ENCODE results near the gene HTR1D.
"Not testable (repeated sequence)": the region's sequence is repeated elsewhere in the genome, so short reads cannot be mapped to it uniquely, and the experiment has no call there.

Gene HTR1D, protein sequence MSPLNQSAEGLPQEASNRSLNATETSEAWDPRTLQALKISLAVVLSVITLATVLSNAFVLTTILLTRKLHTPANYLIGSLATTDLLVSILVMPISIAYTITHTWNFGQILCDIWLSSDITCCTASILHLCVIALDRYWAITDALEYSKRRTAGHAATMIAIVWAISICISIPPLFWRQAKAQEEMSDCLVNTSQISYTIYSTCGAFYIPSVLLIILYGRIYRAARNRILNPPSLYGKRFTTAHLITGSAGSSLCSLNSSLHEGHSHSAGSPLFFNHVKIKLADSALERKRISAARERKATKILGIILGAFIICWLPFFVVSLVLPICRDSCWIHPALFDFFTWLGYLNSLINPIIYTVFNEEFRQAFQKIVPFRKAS

DNA sequence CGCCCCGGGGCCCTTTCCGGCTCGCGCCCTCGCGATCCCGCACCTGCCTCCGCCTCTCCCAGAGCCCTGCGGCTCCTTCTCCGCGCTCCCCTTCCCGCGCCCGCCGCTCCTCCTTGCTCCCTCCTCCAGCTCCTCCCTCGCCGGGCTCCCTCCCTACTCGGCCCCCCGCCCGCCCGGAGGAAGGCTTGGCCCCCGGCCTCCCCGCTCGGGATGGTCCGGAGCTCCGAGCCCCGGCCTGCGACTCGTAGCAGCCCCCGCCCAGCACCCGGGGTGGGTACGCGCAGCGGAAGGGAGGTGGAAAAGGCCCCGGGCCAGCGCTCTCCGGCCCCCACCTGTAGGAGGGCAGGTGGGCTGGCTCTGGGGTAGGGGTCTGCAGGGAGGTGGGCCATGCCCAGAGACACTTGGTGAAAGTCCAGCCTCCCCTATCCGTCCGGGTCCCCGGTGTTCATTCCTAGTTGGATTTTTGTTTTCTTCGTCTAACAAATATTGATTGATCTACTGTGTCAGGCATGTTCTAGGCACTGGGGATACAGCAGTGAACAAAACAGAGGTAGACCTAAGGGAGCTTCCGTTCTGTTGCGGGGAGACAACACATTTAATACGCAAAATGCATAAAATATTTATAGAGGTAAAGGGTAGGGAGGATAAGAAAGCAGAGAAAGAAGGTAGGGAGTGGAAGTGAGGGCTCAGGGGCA is at the start of gene HTR1D:
TSS of gene HTR1D (minus strand) at position 82 of the 695 bp plus-strand sequence. CDS start 23,283 bp downstream, outside the sequence.
- TF ChIP-seq Cebpa-rat (IDR thresholded peaks at IDR 0.05): no peak
- H3K9me3 ChIP-seq: no peaks in the 10 kb centered on the region
- H3K36me3 ChIP-seq: no peaks in the 10 kb centered on the region
- H4K20me1 ChIP-seq: peaks cover 24% of the 10 kb centered on the region
- H3K27ac ChIP-seq: no peak within 1 kb of the TSS
- H3K4me1 ChIP-seq: peaks cover 7% of the 10 kb centered on the region
- H3K4me3 ChIP-seq: peak within 1 kb of the TSS; percentile 70
- peak within 1 kb of the TSS; percentile 98 for H3K4me2 ChIP-seq
- H3K9ac ChIP-seq: no peak within 1 kb of the TSS
- H3K27me3 ChIP-seq: peaks cover 59% of the 10 kb centered on the region

DNA sequence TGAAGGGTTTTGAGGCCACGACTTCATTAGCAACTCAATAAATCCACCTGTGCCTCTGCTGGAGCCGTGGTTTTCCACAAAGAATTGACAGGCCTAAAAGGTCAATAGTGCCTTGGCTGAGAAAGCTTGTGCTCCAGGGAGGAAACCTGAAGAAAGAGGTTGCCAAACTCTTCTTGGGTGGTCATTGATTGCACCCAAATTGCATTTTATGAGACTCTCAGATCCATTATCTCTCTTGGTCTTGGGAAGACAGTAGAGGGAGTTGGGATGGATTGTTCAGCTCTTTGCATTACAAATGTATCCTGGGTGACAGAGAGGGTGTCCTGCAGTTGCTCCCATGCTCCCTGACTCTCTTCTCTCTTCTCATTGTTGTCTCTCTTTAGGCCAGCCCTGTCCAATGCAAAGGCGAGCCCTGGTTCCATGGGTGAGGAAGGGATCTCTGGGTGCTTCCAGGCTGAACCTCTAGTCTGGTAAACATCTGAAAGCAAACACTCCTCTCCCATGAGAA is 46.1 kb upstream of the HTR1D start:
- H3K36me3 ChIP-seq: no peaks in the 10 kb centered on the region
- H3K9me3 ChIP-seq: no peaks in the 10 kb centered on the region
- no peak overlapping the region for H3K4me3 ChIP-seq
- peaks cover 19% of the 10 kb centered on the region for H3K4me1 ChIP-seq
- no peak overlapping the region for H3K27ac ChIP-seq
- no peak overlapping the region for H3K9ac ChIP-seq
- peak overlapping the region; percentile 14; the same call in 1 of the 2 replicates for H3K4me2 ChIP-seq
- TF ChIP-seq Cebpa-rat (IDR thresholded peaks at IDR 0.05): no peak
- H3K27me3 ChIP-seq: no peaks in the 10 kb centered on the region
- H4K20me1 ChIP-seq: no peaks in the 10 kb centered on the region

DNA sequence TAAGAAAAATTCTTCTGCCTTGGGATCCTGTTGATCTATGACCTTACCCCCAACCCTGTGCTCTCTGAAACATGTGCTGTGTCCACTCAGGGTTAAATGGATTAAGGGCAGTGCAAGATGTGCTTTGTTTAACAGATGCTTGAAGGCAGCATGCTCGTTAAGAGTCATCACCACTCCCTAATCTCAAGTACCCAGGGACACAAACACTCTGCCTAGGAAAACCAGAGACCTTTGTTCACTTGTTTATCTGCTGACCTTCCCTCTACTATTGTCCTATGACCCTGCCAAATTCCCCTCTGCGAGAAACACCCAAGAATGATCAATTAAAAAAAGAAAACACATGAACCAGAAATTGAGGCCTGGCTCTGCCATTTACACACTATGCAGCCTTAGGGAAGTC is 40.8 kb upstream of the HTR1D start:
- H3K4me1 ChIP-seq, H3K4me3 ChIP-seq, H3K9ac ChIP-seq, H3K36me3 ChIP-seq, H3K27me3 ChIP-seq, H3K4me2 ChIP-seq, H3K9me3 ChIP-seq, H3K27ac ChIP-seq, H4K20me1 ChIP-seq: not testable (repeated sequence)

GRCh38 chr1:23257371-23257770 is 40.1 kb upstream of the HTR1D start:
- H3K9me3 ChIP-seq, H3K9ac ChIP-seq, H3K27ac ChIP-seq, H3K4me2 ChIP-seq, H3K4me3 ChIP-seq, H3K36me3 ChIP-seq, H3K4me1 ChIP-seq, H4K20me1 ChIP-seq, H3K27me3 ChIP-seq: not testable (repeated sequence)

GRCh38 chr1:23254584-23254983 is 37.3 kb upstream of the HTR1D start:
- no peaks in the 10 kb centered on the region for H3K27me3 ChIP-seq
- H3K4me1 ChIP-seq: peaks cover 5% of the 10 kb centered on the region; the same call in 1 of the 2 replicates
- H3K9me3 ChIP-seq: peaks cover 9% of the 10 kb centered on the region; the same call in 1 of the 2 replicates
- no peak overlapping the region for H3K4me2 ChIP-seq
- no peak for TF ChIP-seq Cebpa-rat (IDR thresholded peaks at IDR 0.05)
- no peak overlapping the region for H3K4me3 ChIP-seq
- H3K27ac ChIP-seq: no peak overlapping the region
- no peak overlapping the region for H3K9ac ChIP-seq
- H3K36me3 ChIP-seq: no peaks in the 10 kb centered on the region
- no peaks in the 10 kb centered on the region for H4K20me1 ChIP-seq

GRCh38 chr1:23251812-23252211 is 34.5 kb upstream of the HTR1D start:
- H3K4me1 ChIP-seq: peaks cover 5% of the 10 kb centered on the region; the same call in 1 of the 2 replicates
- H3K36me3 ChIP-seq: no peaks in the 10 kb centered on the region
- no peak for TF ChIP-seq Cebpa-rat (IDR thresholded peaks at IDR 0.05)
- no peak overlapping the region for H3K9ac ChIP-seq
- H3K4me3 ChIP-seq: no peak overlapping the region
- no peak overlapping the region for H3K27ac ChIP-seq
- H4K20me1 ChIP-seq: no peaks in the 10 kb centered on the region
- H3K9me3 ChIP-seq: peaks cover 8% of the 10 kb centered on the region; the same call in 1 of the 2 replicates
- H3K27me3 ChIP-seq: no peaks in the 10 kb centered on the region
- no peak overlapping the region for H3K4me2 ChIP-seq

- no peak overlapping the region for H3K4me3 ChIP-seq
- H4K20me1 ChIP-seq: no peaks in the 10 kb centered on the region
- H3K4me1 ChIP-seq: peaks cover 5% of the 10 kb centered on the region; the same call in 1 of the 2 replicates
- no peaks in the 10 kb centered on the region for H3K9me3 ChIP-seq
- H3K36me3 ChIP-seq: no peaks in the 10 kb centered on the region
- no peaks in the 10 kb centered on the region for H3K27me3 ChIP-seq
- H3K27ac ChIP-seq: no peak overlapping the region
- H3K4me2 ChIP-seq: no peak overlapping the region
- H3K9ac ChIP-seq: no peak overlapping the region
- TF ChIP-seq Cebpa-rat (IDR thresholded peaks at IDR 0.05): no peak
Measured at GRCh38 chr1:23249787-23250454, 32.6 kb upstream of the HTR1D start.

- Histone ChIP-seq H3K4me3 (no peak overlapping the region), H3K27me3 (no peaks in the 10 kb centered on the region), H4K20me1 (no peaks in the 10 kb centered on the region), H3K4me1 (peaks cover 2% of the 10 kb centered on the region; the same call in 1 of the 2 replicates), H3K4me2 (no peak overlapping the region), H3K36me3 (no peaks in the 10 kb centered on the region), H3K9ac (no peak overlapping the region), H3K9me3 (no peaks in the 10 kb centered on the region), H3K27ac (no peak overlapping the region)
- no peak for TF ChIP-seq Cebpa-rat (IDR thresholded peaks at IDR 0.05)
Measured at GRCh38 chr1:23247276-23247675, 30.0 kb upstream of the HTR1D start.

DNA sequence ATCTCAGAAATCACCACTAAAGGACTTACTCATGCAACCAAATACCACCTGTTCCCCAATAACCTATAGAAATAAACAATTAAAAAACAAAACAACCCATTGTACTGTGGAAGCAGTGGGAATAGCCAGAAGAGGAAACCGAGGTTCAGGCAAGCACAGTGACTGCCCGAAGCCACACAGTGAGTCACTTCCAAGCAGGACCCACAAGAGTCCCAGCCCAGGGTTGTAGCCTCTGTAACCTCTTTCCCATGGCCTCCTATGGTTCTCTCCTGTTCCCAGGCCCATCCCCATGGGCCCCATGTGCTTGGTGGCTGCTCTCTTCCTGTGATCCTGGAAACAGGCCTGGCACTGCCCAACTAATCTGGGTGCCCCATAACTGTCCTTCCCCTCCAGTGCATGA is 29.0 kb upstream of the HTR1D start:
- H4K20me1 ChIP-seq: no peaks in the 10 kb centered on the region
- H3K27me3 ChIP-seq: no peaks in the 10 kb centered on the region
- H3K27ac ChIP-seq: no peak overlapping the region
- H3K4me2 ChIP-seq: no peak overlapping the region
- H3K9me3 ChIP-seq: no peaks in the 10 kb centered on the region
- H3K9ac ChIP-seq: no peak overlapping the region
- no peaks in the 10 kb centered on the region for H3K4me1 ChIP-seq
- H3K4me3 ChIP-seq: no peak overlapping the region
- no peak for TF ChIP-seq Cebpa-rat (IDR thresholded peaks at IDR 0.05)
- no peaks in the 10 kb centered on the region for H3K36me3 ChIP-seq
